Activated B cell treated with CpG ODN at 0.5 μM for 24 hours (primary cell): ENCODE data around the gene SLC1A2. TPM values are rescaled to one million over a fixed set of nuclear protein-coding genes. Genes with fewer than 3 reads are reported as not detected.

Experiments
- ATAC-seq: fragments of 200-7000 bp; cut with Tn5 transposase; one replicate; pipeline ENCODE4 v1.10.0; 2021; ENCODE audit warnings: low read depth, mild to moderate bottlenecking, moderate library complexity
- CTCF ChIA-PET: fragments of 350-600 bp; sonication (Branson Sonifier 250); formaldehyde crosslinking; loops from one replicate; lab custom pipeline; 2021; ENCODE audit warnings: antibody characterized with exemption; lab: Charles Lee
- POLR2A ChIA-PET: fragments of 350-600 bp; sonication (Branson Sonifier 250); formaldehyde crosslinking; loops from one replicate; lab custom pipeline; 2021; ENCODE audit warnings: antibody characterized with exemption; lab: Charles Lee
- DNase-seq: peaks from one replicate; pipeline ENCODE4 v3.0.0; 2022
- H3K27ac Mint-ChIP-seq: one replicate; pipeline ENCODE4 v1.8.0; 2020; ENCODE audit warnings: mixed read lengths
- H3K27me3 Mint-ChIP-seq: one replicate; pipeline ENCODE4 v1.8.0; 2021; ENCODE audit warnings: mixed read lengths
- H3K36me3 Mint-ChIP-seq: one replicate; pipeline ENCODE4 v1.8.0; 2021; ENCODE audit warnings: low read depth, mixed read lengths
- H3K4me1 Mint-ChIP-seq: one replicate; pipeline ENCODE4 v1.8.0; 2021; ENCODE audit warnings: mixed read lengths
- H3K4me3 Mint-ChIP-seq: one replicate; pipeline ENCODE4 v1.8.0; 2020; ENCODE audit warnings: mild to moderate bottlenecking, mixed read lengths
- H3K9me3 Mint-ChIP-seq: one replicate; pipeline ENCODE4 v1.8.0; 2020; ENCODE audit warnings: mixed read lengths
- CTCF ChIP-seq: fragments of 200-600 bp; IDR thresholded peaks from one replicate; pipeline ENCODE4 v1.8.0; 2022; ENCODE audit warnings: antibody characterized with exemption, mild to moderate bottlenecking
- intact Hi-C: fragments of 100-400 bp; cut with micrococcal nuclease; formaldehyde crosslinking; loops from one replicate; pipeline ENCODE4 v1.15.1; 2024
- total RNA-seq: library from RNA; stranded (reverse); gene quantifications from 2 replicates; pipeline ENCODE4 v1.2.3, GENCODE V29; 2022

SLC1A2 gene
- total RNA-seq, 1 donor from 2014 or later = not detected

GRCh38 chr11:35340715-35341114, 78.6 kb downstream of the SLC1A2 start:
- Mint-ChIP-seq H3K27me3 (no peaks in the 10 kb centered on the region), H3K4me3 (no peak overlapping the region), H3K36me3 (no peaks in the 10 kb centered on the region), H3K27ac (no peak overlapping the region), H3K4me1 (peaks cover 30% of the 10 kb centered on the region), H3K9me3 (peaks cover 2% of the 10 kb centered on the region)
- intact Hi-C loops = no loop called here
- ATAC-seq (no peak), DNase-seq (no peak)
- ChIA-PET CTCF (no interaction called here), POLR2A (no interaction called here)
- no peak for TF ChIP-seq CTCF

DNA sequence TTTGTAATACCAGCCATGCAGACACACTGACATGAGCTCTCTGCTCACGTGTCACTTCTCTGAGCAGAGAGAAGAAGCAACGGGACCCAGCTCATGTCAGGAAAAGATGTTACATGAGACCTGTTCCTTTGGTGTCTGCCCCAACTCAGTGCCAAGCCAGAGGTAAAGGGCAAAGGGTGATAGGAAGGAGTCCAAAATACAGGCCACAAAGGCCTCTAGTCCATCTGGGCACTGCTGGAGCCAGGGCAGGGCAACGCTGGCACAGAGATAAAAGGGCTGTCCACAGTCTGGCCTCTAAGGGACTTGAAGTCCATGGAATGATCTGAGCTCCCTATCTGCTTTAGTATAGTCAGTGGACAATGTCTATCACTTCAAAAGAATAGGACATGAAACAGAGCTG, 79.3 kb downstream of the SLC1A2 start:
- Mint-ChIP-seq H3K9me3 (peaks cover 2% of the 10 kb centered on the region), H3K27me3 (no peaks in the 10 kb centered on the region), H3K36me3 (no peaks in the 10 kb centered on the region), H3K4me1 (peaks cover 28% of the 10 kb centered on the region), H3K27ac (no peak overlapping the region), H3K4me3 (no peak overlapping the region)
- CTCF ChIA-PET = no interaction called here
- DNase-seq (no peak), ATAC-seq (no peak)
- no peak for TF ChIP-seq CTCF
- POLR2A ChIA-PET = no interaction called here
- intact Hi-C loops = no loop called here

DNA sequence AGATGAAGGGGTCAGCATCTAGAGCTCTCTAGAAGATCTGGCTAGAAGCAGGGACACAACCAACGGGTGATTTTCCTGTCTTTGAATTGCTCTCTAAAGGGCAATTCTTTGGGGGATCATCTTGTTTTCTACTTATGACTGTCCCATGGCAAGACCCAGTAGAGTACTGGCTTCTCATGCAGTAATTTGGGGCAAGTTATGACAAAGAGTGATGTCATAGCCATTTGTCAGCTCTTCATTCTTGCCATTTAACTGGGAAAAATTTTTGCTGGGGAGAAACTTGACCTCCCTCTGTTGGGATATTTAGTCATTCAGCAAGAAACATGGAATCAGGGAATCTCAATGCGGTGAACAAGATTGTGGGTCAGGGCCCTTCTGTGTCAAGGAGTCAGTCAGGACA, 80.4 kb downstream of the SLC1A2 start:
- Mint-ChIP-seq H3K27me3 (no peaks in the 10 kb centered on the region), H3K4me3 (no peak overlapping the region), H3K27ac (no peak overlapping the region), H3K4me1 (peaks cover 29% of the 10 kb centered on the region), H3K9me3 (peaks cover 2% of the 10 kb centered on the region), H3K36me3 (no peaks in the 10 kb centered on the region)
- ChIA-PET POLR2A (interaction anchor here (1.7 kb wide), 1 partner anchor 11 kb away, joined by 4 read pairs; no protein-coding TSS in a partner anchor), CTCF (no interaction called here)
- ATAC-seq (no peak), DNase-seq (no peak)
- intact Hi-C loops = no loop called here
- TF ChIP-seq CTCF = no peak

- intact Hi-C loops = no loop called here
- Mint-ChIP-seq H3K4me3 (no peak overlapping the region), H3K36me3 (no peaks in the 10 kb centered on the region), H3K4me1 (peaks cover 27% of the 10 kb centered on the region), H3K27ac (no peak overlapping the region), H3K27me3 (no peaks in the 10 kb centered on the region), H3K9me3 (peaks cover 2% of the 10 kb centered on the region)
- no peak for ATAC-seq
- ChIA-PET CTCF (no interaction called here), POLR2A (interaction anchor here (1.7 kb wide), 1 partner anchor 10 kb away, joined by 4 read pairs; no protein-coding TSS in a partner anchor)
- no peak for DNase-seq
- TF ChIP-seq CTCF = no peak
Observed at GRCh38 chr11:35337914-35338305, 81.4 kb downstream of the SLC1A2 start.

DNA sequence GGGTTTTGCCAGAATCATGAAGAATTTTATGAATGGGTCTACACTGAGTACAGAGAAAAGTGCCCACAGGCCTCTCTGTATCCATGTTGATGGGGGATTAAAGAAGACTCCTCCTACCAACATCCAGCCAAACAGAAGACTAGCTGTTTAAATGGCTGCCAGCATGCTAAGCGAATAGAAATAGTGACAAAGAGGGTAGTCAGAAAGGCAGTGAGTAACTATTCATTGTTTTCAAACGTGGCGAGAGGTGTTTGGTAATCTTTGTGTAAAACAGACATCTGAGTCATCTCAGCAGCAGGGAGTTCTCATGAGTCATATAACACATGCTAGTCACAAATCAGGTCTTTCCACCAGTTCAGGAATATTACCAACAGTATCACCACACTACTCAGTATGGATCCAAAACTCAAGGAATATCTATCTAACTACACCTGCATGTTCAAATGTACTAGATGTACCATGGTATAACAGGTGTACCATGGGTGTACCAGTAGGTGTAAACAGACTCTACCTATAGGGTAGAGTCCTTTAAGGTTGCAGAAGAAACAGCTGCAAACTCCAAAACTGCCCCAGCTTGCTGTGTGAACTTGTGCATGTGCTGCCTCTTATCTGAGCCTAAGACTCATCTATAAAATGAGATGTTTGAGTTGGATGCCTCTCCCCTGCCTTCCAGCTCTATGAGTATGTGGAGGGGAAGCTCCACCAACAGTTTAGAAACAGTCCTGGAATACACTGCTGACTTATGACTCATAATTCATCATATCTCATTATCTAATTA, 82.0 kb downstream of the SLC1A2 start:
- Mint-ChIP-seq H3K36me3 (no peaks in the 10 kb centered on the region), H3K4me3 (no peak overlapping the region), H3K9me3 (peaks cover 2% of the 10 kb centered on the region), H3K4me1 (peaks cover 32% of the 10 kb centered on the region), H3K27me3 (no peaks in the 10 kb centered on the region), H3K27ac (no peak overlapping the region)
- intact Hi-C loops = no loop called here
- ChIA-PET POLR2A (interaction anchor here (0.8 to 1.7 kb wide), 2 partner anchors 10 to 170 kb away, joined by 3 to 4 read pairs; no protein-coding TSS in a partner anchor), CTCF (no interaction called here)
- ATAC-seq = no peak
- TF ChIP-seq CTCF = no peak
- no peak for DNase-seq
